GM12873 (cell line): ENCODE measurements around the gene KCP.
A peak's percentile ranks its signal among the peaks of the same experiment; 100 is the strongest.

ENCODE experiments used
- TF ChIP-seq, protein P1 (sequence below): IDR thresholded peaks from 2 replicates; pipeline ENCODE4 v1.5.1; 2012; ENCODE audit warnings: low read depth, mild to moderate bottlenecking, moderate library complexity, low read length, control low read depth; ENCODE audit not compliant: insufficient read depth; ENCODE audit errors: missing control alignments

The KCP gene

DNA sequence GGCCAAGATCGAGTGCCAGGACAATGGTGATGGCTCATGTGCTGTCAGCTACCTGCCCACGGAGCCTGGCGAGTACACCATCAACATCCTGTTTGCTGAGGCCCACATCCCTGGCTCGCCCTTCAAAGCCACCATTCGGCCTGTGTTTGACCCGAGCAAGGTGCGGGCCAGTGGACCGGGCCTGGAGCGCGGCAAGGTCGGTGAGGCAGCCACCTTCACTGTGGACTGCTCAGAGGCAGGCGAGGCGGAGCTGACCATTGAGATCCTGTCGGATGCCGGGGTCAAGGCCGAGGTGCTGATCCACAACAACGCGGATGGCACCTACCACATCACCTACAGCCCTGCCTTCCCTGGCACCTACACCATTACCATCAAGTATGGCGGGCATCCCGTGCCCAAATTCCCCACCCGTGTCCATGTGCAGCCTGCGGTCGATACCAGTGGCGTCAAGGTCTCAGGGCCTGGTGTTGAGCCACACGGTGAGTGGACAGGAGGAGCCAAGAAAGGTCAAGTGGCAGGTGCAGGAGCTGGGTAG, 65.7 kb downstream of the KCP start:
- TF ChIP-seq, protein P1, sequence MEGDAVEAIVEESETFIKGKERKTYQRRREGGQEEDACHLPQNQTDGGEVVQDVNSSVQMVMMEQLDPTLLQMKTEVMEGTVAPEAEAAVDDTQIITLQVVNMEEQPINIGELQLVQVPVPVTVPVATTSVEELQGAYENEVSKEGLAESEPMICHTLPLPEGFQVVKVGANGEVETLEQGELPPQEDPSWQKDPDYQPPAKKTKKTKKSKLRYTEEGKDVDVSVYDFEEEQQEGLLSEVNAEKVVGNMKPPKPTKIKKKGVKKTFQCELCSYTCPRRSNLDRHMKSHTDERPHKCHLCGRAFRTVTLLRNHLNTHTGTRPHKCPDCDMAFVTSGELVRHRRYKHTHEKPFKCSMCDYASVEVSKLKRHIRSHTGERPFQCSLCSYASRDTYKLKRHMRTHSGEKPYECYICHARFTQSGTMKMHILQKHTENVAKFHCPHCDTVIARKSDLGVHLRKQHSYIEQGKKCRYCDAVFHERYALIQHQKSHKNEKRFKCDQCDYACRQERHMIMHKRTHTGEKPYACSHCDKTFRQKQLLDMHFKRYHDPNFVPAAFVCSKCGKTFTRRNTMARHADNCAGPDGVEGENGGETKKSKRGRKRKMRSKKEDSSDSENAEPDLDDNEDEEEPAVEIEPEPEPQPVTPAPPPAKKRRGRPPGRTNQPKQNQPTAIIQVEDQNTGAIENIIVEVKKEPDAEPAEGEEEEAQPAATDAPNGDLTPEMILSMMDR: no peak

DNA sequence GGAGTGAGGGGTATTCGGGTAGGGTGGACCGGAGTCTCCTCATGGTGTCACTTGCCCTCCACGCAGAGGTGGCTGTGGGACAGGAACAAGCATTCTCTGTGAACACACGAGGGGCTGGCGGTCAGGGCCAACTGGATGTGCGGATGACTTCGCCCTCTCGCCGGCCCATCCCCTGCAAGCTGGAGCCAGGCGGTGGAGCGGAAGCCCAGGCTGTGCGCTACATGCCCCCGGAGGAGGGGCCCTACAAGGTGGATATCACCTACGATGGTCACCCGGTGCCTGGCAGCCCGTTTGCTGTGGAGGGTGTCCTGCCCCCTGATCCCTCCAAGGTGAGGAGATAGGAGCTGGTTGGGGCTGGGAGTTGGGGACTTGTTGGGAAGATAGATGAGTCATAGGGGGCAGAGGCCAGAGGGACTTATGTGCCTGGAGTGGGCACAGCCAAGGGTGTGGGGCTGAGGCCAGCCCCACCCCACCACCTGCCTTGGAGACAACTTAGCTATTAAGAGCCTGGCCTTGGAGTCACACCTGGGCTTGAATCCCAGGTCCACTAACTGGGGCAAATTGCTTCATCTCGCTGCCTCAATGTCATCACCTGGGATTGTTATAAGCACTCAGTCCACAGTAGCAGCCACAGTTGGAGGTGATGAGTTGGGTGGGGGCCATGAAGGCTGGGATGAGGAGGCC, 66.4 kb downstream of the KCP start:
- TF ChIP-seq, protein P1: no peak

DNA sequence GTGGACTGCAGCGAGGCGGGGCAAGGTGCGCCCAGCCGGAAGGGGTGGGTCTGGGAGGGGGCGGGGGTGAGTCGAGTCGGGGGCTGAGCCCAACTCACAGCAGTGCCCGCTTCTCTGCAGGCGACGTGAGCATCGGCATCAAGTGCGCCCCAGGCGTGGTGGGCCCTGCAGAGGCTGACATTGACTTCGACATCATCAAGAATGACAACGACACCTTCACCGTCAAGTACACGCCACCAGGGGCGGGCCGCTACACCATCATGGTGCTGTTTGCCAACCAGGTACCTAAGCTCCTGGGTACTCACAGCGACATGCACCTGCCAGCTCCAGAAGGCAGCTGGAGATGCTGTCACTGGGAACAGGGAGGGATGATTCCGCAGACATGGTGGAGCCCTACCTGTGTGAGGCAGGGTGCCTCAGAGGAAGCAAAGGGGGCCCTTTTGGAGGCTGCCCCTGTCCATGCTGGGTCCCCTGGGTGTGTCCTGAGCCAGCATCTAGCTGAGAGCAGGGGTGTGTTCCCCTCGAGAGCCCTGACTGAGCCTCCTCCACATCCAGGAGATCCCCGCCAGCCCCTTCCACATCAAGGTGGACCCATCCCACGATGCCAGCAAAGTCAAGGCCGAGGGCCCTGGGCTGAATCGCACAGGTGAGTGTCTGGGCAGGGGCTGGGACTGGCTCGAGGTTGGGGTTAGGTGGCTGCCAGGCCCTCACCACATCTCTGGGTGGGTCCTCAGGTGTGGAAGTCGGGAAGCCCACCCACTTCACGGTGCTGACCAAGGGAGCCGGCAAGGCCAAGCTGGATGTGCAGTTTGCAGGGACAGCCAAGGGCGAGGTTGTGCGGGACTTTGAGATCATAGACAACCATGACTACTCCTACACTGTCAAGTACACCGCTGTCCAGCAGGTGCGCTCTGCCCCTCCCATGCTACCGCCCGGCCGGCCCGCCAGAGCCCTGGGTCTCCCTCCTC, 67.6 kb downstream of the KCP start:
- TF ChIP-seq, protein P1: no peak

DNA sequence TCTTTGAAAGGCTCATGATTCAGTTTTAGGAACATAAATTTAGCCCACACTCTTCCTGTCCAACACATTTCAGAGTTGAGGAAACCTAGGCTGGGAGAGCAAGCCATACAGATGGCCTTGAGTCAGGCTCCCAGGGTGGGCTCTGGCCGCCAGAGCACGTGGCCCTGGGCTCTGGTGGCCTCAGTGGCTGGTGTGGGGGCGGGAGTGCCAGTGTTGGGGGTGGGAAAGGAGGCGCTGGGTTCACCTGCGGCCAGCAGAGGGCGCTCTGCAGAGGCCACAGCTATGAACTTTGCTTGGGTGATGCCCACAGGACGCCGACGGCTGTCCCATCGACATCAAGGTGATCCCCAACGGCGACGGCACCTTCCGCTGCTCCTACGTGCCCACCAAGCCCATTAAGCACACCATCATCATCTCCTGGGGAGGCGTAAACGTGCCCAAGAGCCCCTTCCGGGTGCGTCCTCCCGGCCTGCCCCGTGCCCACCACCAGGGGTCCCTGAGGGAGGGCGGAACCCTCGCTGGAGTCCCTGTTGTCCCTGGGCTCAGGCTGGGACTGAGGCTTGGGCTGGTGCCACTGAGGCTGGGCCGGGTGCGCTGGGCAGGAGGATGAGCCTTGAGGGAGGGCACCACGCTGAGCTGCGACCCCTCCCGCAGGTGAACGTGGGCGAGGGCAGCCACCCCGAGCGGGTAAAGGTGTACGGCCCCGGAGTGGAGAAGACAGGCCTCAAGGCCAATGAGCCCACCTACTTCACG, 68.4 kb downstream of the KCP start:
- TF ChIP-seq, protein P1: peak; percentile 90

DNA sequence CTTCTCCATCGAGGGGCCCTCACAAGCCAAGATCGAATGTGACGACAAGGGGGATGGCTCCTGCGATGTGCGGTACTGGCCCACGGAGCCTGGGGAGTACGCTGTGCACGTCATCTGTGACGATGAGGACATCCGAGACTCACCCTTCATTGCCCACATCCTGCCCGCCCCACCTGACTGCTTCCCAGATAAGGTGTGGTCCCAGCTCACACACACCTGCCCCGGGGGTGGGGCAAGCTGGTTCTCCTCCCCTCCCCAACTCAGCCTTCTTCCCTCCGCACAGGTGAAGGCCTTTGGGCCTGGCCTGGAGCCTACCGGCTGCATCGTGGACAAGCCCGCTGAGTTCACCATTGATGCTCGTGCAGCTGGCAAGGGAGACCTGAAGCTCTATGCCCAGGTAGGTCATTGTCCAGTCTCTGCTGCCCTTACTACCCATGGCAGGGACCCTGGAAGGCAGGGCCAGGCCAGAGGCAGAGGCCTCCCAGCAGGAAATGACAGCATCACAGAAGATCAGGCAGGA, 69.3 kb downstream of the KCP start:
- TF ChIP-seq, protein P1: no peak

DNA sequence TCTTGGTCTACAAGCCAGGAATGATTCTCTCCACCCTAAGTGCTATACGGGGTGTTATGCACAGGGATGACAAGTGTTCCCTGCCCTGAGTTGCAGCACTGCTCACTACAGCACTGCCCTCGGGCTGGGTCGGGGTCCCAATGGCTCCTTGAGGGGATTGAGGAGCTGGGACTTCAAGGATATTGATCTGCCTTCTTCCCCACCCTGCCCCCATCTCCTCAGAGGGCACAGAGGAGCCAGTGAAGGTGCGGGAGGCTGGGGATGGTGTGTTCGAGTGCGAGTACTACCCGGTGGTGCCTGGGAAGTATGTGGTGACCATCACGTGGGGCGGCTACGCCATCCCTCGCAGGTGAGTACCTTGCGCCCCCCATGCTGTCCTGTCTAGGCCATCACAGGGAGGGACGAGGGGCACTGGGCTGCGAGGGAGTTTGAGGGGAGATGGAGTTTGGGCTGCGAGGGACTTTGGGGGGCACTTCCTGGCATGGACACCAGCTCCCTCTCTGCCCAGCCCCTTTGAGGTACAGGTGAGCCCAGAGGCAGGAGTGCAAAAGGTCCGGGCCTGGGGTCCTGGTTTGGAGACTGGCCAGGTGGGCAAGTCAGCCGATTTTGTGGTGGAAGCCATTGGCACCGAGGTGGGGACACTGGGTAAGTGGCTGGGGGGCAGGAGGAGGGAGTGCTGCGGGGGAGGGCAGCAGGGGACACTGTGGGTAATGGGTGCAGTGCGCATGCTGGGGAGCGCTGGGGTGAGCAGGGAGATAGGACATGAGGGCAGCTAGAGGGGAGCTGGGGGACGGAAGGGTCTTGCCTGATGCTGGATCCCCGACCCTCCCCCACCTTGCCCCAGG, 70.0 kb downstream of the KCP start:
- TF ChIP-seq, protein P1: no peak
